Fibroblast of the aortic adventitia (primary cell): ENCODE measurements around the gene NKX3-2. TPM values are rescaled to one million over a fixed set of nuclear protein-coding genes. Genes with fewer than 3 reads are reported as not detected.

ENCODE experiments used
- DNase-seq: peaks from one replicate; pipeline ENCODE4 v3.0.0-alpha.2; 2010; ENCODE audit warnings: low read depth
- H3K4me3 ChIP-seq: 2 replicates; pipeline ENCODE4 v1.5.1; 2011; ENCODE audit warnings: low read depth, mild to moderate bottlenecking, control low read depth, low read length, moderate library complexity
- CTCF ChIP-seq: IDR thresholded peaks from 2 replicates; pipeline ENCODE4 v1.5.1; 2011; ENCODE audit warnings: mild to moderate bottlenecking, low read length, control low read depth, inconsistent platforms; ENCODE audit not compliant: insufficient read depth
- total RNA-seq: library from RNA; depleted of rRNA; stranded (reverse); fragments of >200 nt; gene quantifications from 2 replicates; pipeline ENCODE4 v1.2.3, GENCODE V29; 2012; ENCODE audit warnings: low replicate concordance

NKX3-2 gene
- total RNA-seq, 1 donor: 0.18 TPM

GRCh38 chr4:13522282-13523104 lies 21.8 kb downstream of the NKX3-2 start:
- DNase-seq: no peak
- TF ChIP-seq CTCF: no peak
- H3K4me3 ChIP-seq: no peak overlapping the region

- no peak for DNase-seq
- no peak overlapping the region for H3K4me3 ChIP-seq
- no peak for TF ChIP-seq CTCF
Measured at GRCh38 chr4:13521047-13521446, 23.3 kb downstream of the NKX3-2 start.

- DNase-seq: no peak
- H3K4me3 ChIP-seq: no peak overlapping the region
- TF ChIP-seq CTCF: no peak
Measured at GRCh38 chr4:13516315-13516860, 27.9 kb downstream of the NKX3-2 start.

DNA sequence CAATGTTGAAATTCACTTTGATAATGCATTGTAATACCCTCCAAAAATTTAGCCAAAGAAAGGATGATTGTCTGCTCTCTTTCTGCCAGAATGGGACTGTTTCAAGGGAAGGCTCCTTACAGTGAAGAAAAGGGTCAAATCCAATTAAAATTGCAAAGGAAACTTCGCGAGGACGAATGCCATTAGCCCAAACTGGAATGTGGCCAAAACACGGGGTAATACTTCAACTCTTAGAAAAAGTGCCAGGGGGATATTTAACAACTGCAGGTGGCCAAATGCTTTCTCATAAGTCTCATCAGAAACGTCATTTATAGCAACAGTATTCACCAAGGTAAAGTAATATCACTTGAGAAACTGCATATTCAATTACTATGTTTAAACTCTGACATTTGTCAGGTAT lies 29.0 kb downstream of the NKX3-2 start:
- no peak overlapping the region for H3K4me3 ChIP-seq
- DNase-seq: no peak
- TF ChIP-seq CTCF: no peak

- no peak for TF ChIP-seq CTCF
- DNase-seq: no peak
- H3K4me3 ChIP-seq: no peak overlapping the region
Measured at GRCh38 chr4:13514722-13515121, 29.6 kb downstream of the NKX3-2 start.

DNA sequence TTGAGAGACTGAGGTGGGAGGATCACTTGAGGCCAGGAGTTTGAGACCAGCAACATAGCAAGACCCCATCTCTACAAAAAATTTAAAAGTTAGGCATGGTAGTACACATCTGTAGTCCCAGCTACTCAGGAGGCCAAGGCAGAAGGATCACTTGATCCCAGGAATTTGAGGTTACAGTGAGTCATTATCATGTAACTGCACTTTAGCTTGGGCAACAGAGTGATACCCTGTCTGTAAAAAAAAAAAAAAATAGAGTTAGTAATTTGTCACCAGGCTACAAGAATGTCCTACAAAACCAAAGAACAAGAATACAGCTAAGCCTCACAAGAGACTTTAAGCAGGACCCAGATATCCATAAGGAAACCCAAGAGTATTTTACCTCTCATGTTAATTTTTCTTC lies 33.2 kb downstream of the NKX3-2 start:
- no peak overlapping the region for H3K4me3 ChIP-seq

More for the DNA sequence above, 33.2 kb downstream of the NKX3-2 start:
- TF ChIP-seq CTCF: no peak
- no peak for DNase-seq
